ENCODE data around the gene DARS1.
"Not testable (repeated sequence)": the region's sequence is repeated elsewhere in the genome, so short reads cannot be mapped to it uniquely, and the experiment has no call there.

Gene DARS1

DNA sequence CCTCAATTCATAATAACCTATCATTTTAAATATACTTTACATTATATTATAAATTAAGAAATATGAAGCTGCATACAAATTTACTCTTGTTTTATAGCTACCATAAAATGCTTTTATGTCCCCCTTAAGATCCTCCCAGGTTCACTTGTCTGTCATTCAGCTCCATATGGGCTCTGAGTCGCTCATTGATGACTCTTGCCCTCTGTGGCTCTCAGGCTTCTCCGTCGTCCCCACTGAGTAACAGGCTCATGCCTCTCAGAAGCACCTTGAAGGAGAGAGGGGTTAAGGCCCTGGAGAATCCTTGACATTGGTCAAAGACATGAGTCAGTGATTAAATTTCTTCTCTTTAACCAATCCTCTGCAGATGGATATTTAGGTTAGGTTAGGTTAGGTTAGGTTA lies 103.0 kb downstream of the DARS1 start:
- TF ChIP-seq, protein P1, sequence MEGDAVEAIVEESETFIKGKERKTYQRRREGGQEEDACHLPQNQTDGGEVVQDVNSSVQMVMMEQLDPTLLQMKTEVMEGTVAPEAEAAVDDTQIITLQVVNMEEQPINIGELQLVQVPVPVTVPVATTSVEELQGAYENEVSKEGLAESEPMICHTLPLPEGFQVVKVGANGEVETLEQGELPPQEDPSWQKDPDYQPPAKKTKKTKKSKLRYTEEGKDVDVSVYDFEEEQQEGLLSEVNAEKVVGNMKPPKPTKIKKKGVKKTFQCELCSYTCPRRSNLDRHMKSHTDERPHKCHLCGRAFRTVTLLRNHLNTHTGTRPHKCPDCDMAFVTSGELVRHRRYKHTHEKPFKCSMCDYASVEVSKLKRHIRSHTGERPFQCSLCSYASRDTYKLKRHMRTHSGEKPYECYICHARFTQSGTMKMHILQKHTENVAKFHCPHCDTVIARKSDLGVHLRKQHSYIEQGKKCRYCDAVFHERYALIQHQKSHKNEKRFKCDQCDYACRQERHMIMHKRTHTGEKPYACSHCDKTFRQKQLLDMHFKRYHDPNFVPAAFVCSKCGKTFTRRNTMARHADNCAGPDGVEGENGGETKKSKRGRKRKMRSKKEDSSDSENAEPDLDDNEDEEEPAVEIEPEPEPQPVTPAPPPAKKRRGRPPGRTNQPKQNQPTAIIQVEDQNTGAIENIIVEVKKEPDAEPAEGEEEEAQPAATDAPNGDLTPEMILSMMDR (IDR thresholded peaks at IDR 0.05), result no peak
- TF ChIP-seq ZFX (IDR thresholded peaks at IDR 0.05; ENCODE audit: borderline replicate concordance), result no peak
- no peak overlapping the region for H3K27ac ChIP-seq

DNA sequence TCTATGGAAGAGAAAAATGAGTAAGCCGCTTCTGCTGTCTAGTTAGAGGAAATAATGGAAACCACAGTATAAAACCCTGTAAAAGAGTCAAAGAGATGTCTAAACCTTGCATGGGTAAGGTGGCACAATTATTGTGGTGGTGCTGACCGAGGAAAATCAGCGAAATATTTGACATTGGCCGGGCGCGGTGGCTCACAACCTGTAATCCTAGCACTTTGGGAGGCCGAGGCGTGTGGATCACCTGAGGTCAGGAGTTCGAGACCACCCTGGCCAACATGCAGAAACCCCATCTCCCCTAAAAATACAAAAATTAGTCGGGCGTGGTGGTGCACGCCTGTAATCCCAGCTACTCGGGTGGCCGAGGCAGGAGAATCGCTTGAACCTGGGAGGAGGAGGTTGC lies 108.7 kb downstream of the DARS1 start:
- not testable (repeated sequence) for H3K27ac ChIP-seq

DNA sequence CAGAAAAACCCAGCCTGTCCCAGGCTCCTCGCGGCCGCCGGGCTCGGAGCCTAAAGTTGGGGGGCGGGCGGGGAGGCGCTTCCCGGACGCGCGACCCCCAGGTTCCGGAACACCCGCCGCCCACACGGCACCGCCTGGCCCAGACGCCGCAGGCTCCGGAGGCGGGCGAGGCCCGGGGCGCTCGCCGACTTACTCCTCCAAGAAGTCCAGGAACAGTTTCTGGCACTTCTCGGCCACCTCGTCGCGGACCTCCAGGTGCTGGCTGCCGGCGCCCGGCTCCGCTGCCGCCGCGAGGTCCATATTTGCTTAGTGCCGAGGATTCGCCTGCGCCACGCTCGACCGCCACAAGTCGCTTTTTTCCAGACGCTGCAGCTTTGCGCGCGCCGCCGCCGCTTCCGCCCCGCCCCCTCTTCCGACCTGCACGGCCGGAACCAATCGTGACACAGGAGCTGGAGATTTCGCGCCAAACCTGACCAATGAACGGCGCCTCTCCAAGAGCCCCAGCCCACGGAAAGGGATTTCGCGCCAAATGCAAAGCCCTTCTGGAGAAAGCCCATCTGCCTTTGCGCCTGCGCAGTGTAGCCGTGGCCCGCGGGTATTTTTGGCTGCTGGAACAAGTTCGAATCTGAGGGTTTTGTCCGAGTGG lies 109.2 kb downstream of the DARS1 start, which contains the start of gene MCM6:
Gene MCM6 (minus strand): TSS at position 378 of the 646 bp plus-strand sequence. CDS start 78 bp downstream, at position 300.
- TF ChIP-seq ZFX (IDR thresholded peaks at IDR 0.05; ENCODE audit: borderline replicate concordance), result no peak
- TF ChIP-seq, protein P1 (IDR thresholded peaks at IDR 0.05), result 0 out of 2 replicates have a peak, but pooled peaks have one; percentile 5
- peak within 1 kb of the TSS; percentile 71 for H3K27ac ChIP-seq

DNA sequence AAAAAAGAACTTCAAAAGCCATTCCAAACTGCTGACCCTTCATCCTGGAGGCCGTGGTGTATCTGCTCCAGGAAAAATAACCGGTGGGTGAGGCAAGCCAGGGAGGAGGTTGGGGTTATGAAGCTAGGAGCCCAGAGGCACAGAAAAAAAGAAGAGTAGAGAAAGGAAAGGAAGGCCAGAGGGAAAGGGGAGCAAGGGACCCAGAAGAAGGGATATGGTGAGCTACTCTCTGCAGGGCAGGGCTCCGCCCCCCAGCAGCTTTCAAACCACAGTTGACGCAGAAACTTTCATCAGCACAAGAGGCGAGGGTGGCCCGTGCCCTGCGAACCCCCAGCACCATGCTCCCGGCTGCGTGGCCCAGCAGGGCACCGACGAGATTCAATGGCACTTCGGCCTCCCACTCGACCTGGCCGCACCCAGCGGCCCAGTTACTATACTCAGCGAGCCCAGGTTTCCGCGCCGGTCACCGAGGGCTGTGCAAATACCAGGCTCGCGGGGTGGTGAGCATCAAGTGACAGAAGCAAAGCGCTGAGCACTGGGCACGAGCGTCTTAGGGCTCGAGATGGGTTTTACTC lies 109.8 kb downstream of the DARS1 start:
- H3K27ac ChIP-seq, result peak overlapping the region; percentile 71

DNA sequence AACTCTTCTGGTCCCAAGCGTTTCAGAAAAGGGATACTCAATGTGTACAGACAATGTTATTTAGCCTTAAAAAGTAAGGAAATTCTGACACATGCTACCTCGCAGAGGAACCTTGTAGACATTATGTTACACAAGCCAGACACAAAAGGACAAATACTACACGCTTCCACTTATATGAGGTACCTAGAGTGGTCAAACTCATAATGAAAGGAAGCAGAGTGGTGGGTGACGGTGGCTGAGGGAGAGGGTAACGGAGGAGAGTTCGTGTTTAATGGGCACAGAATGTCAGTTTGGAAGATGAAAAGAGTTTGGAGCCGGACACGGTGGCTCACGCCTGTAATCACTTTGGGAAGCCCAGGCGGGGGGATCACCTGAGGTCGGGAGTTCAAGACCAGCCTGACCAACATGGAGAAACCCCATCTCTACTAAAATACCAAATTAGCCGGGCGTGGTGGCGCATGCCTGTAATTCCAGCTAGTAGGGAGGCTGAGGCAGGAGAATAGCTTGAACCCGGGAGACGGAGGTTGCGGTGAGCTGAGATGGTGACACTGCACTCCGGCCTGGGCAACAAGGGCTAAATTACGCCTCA lies 110.6 kb downstream of the DARS1 start:
- H3K27ac ChIP-seq, result no peak overlapping the region
- TF ChIP-seq ZFX (IDR thresholded peaks at IDR 0.05; ENCODE audit: borderline replicate concordance), result no peak
- TF ChIP-seq, protein P1 (IDR thresholded peaks at IDR 0.05), result no peak

More for the DNA sequence above, 109.8 kb downstream of the DARS1 start:
- TF ChIP-seq ZFX (IDR thresholded peaks at IDR 0.05; ENCODE audit: borderline replicate concordance), result no peak
- TF ChIP-seq, protein P1 (IDR thresholded peaks at IDR 0.05), result no peak

DNA sequence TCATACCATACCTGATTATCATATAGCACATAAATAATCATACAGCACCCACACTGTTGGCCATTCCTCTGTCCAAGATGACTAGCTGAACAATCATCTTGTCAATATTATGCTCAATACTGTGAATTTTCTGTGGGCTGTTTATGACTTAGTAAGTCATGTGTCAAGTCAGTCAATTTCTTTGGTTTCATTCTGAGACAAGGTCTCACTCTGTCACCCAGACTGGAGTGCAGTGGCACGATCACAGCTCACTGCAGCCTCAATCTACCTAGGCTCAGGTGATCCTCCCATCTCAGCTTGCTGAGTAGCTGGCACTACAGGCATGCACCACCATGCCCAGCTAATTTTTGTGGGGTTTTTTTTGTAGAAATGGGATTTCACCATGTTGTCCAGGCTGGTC lies 114.9 kb downstream of the DARS1 start:
- no peak overlapping the region for H3K27ac ChIP-seq
- TF ChIP-seq ZFX (IDR thresholded peaks at IDR 0.05; ENCODE audit: borderline replicate concordance), result no peak
- TF ChIP-seq, protein P1 (IDR thresholded peaks at IDR 0.05), result no peak

DNA sequence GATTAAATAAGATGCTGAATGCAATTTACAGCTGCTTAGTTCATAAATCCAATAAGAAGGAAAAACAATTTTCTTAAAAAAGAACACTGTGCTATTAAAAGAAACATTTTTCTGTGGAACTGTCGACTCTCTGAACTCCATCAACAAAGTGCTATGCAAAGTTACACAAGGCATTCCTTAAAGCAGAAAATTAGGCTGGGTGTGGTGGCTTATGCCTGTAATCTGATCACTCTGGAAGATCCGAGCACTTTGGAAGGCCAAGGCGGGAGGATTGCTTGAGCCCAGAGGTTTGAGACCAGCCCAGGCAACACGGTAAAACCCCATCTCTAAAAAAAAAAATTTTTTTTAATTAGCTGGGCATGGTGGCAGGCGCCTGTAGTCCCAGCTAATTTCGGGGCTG lies 122.2 kb downstream of the DARS1 start:
- H3K27ac ChIP-seq, result no peak overlapping the region
- TF ChIP-seq, protein P1 (IDR thresholded peaks at IDR 0.05), result no peak
- no peak for TF ChIP-seq ZFX (IDR thresholded peaks at IDR 0.05; ENCODE audit: borderline replicate concordance)
